Cortex of kidney (tissue), 1 donor: ENCODE measurements around the gene CUBN.
"Not testable (repeated sequence)": the region's sequence is repeated elsewhere in the genome, so short reads cannot be mapped to it uniquely, and the experiment has no call there.

Experiments
- DNase-seq: peaks from one replicate; lab custom pipeline; 2025; lab: John Stamatoyannopoulos, UW

CUBN gene

DNA sequence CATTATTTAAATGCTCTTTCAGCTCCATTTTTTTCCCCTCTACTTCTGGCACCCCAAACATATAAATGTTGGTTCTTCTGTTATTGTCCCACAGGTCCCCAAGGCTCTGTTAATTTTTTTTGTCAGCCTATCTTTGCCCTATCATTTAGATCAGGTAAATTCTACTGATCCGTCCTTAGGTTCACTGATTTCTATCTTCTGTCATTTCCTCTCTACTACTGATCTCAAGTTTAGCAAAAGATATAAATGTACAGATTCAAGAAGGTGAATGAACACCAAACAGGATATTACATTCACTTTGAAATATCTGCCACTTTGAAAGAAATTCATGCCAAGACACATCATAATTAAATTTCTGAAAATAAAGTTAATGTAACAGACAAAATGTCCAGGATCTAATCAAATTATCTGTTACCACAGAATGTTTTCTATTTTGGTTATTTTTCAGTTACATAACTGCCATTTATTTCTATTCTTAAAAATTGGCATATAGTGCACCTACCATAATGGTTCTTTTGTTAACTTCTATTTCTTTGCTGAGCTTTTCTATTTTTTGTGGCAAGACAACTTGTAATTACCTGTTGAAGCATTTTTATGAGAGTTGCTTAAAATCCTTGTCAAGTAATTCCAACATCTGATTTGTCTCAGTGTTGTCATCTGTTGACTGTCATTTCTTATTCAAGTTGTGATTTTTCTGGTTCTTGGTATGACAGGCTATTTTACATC lies 12.1 kb upstream of the CUBN start:
- DNase-seq, result no peak

DNA sequence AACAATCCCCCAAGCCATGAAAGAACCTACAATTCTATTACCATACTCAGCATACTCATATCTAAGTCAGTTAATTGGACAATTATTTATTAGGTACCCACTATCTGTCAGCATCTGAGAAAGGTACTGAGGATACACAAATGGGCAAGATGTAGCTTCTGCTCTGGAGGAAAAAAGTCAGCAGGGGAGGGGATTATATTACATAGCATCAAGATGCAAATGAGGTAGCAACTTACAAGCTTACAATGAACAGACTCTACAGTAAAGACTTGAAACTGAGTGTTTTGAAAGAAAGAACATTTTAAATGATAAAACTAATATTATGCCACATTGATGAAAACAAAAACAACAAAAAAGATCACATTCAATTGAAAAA lies 10.8 kb upstream of the CUBN start:
- no peak for DNase-seq

DNA sequence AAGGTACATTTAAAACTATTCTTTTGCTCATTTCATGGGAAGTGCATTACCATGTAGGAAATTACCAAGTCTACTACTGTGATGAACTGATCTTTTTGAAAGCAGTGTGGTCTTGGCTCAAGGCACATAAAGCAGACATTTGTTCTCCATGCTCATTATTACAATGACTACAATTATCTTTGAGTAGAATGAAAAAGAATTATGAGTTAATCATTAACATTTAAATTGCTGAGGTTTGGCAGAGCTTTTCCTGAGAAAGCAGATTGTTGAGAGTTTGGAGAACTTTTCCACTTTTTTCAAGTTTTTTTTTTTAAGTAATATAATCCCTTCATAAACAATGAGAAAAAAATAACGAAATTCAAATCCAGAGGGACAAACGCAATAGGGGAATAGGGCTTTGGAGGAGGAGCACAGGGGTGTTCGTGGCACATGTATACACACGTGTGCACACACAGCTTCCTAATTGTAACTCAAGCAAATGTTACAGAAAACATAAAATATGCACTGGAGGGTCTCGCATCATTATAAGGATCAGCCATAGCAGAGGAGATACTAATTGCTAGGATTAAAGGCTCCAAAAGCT lies 8.9 kb upstream of the CUBN start:
- no peak for DNase-seq

DNA sequence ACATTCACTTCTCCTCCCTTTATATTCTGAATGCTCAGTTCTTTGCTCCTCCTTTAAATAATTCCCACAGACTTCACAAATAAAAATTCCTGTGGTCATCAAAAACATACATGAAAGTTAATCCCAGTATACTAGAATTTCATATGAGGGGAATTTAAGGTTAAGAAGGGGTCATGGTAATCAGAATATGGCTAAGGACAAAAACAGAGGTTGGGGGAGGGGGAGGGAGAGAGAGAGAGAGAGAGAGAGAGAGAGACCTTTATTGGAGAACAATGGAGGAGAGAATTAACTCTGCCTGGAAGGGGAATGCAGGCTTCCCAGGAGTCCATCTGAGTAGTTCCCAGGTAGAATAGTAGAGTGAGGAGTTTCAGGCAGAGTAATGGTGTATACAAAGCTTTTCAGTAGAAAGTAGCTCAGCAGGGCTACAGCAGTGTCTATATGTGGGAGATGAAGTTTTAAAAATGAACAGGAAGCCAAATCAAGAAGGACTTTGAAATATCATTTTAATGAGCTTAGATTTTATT lies 5.2 kb upstream of the CUBN start:
- DNase-seq, result no peak

DNA sequence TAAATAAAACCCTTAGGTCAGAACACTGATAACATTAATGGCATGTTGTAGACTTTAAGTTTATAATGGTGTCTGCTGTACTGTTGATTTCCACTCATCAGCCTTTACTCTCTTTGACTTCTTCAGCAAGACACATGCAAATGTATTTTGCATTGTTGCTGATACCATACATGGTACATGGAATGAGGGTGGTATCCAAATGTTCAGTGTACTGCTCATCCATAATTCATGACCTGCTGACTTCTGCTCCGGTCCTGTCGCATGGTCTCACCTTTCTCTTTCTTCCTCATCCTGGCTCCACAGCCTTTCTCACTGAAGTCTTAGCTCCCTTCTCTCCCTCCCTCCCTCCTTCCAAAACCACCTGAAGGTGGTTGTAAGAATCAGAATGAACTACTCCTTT lies 4.7 kb upstream of the CUBN start:
- DNase-seq, result no peak

DNA sequence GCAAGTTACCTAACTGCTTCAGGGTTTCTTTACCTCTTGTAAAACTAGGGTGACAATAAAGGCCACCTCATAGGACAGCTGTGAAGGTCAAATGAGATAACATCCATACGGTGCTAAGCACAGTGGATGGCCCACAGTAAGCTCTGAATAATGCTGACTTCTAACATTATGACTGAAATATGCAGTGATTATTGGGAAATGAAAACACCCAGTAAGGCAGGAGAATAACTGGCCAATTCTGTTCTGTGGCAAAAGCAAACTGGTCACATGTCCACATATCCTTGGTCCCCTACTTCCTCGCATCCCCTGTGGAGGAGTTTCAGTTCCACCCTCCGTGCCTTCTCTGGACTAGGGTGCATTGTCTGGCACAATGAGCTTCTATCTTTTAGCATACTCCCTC lies 1.4 kb downstream of the CUBN start:
- DNase-seq, result no peak

DNA sequence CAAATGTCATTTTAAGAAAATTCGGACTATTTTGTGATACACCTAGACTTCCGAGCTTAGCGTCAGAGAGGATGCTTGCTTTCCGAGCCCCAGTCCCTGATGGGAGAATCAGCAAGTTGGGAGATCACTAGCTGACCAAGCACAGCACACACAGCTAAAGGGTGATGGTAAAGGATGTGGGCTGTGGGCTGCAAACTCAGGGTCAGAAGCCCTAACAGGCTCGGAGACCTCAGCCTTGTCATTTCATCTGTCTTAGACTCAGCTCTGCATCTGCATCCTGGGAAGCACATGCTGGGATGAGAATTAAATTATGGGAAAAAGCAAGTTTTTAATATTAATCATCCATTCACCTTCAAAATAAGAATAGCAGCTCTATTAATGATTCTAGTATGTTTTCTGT lies 3.3 kb downstream of the CUBN start:
- no peak for DNase-seq

DNA sequence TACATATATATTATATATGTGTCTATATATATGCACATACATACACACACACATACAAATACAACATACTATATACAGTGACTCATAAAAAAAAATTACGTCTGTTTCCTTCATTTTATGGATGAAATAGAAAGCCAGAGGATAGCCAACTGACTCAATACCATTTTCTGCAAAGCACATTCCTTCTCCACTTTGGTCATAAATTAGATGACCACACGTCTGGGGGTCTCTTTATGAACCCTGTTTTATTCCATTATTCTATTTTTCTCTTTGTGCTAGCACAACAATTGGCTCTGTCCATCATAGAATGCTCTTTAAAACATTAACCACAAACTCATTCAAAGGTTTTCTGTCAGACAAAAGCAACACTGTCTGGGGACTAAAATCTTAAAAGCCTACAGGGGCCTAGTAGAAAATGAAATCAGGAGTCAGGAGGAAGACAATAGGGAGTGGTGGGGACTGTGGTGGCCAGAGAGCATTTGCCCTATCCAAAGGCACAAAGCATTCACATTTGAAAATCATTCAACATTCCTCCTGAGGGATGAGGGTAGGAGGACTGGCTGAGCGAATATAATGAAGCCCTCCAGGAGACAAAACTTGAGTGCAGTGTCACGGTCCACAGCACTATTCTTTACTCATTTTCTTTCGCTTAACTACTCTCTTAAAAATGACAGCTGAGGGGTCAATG lies 4.3 kb downstream of the CUBN start:
- DNase-seq, result no peak

DNA sequence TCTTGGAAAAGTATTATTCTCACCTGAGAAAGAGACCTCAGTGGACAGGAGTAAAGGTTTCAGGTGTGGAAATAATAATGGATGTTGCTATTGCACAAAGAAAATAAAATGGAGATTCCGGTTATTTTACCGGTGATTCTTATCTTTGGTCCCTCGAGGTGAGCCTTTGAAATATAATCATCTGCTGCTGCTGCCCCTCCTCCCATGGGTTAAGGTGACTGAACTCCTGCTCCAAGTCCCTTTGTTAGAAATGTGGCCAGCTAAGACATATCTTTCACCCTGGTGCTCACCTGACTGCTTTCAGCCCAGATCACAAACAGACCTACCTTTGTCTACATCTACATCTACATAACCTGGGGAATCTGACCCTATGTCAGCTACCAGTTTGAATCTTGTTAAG lies 5.7 kb downstream of the CUBN start:
- DNase-seq, result no peak

DNA sequence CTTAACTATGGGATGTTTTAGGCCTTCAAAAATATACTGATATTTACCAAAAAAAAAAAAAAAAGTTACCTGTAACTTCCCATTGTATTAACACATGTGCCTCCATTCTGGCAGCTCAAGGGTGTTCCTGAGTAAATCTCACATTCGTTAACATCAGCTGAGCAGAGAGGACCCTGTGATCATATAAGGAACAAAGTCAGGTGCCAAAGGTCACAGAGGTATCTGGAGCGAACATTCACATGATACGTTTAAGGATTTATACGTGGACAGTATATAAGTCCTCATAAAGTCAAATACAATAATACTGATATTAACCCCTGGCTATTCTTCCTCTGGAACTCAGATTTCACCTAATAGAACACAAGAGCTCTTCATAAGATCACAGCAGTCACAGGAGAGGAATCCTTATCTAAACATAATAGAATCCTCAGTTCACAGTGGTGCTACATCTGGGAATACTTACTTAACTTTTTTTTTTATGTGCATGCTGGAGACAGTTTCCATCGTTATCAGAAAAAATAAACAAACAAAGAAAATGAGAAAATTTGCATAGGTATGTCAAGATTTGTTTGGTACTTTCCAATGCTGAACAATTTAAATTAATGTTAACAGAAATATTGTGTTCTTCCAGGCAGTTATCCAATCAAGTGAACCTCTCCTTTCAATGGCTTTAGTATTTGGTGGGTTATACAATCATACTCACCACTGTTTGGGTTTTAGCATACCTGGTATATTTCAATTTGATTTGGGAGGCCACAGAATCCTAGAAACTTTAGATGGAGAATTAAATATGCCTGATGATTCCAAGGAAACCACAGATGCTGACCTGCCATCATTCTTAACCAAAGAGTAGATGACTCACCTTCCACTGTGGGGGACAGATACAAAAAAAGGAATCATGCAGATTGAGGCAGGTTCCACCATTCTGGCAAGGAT lies 6.6 kb downstream of the CUBN start:
- DNase-seq, result no peak

DNA sequence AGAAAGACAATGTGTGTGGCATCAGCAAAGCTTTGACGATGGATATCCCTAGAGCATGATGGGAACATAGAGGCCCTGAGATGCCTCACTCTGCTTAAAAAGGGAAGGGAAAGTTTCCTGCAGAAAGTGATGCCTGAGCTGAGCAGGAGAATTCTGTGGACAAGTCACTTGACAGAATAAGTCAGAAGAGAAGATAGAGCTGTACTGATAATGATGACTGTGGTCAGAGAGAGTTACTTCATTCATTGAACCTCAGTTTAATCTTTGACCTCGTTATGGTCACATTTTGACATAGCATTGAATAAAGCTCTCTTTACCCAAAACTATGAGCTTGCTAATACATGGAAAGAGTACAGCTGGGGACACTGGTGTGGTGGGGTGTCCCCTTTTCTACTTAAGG lies 7.6 kb downstream of the CUBN start:
- DNase-seq, result no peak

DNA sequence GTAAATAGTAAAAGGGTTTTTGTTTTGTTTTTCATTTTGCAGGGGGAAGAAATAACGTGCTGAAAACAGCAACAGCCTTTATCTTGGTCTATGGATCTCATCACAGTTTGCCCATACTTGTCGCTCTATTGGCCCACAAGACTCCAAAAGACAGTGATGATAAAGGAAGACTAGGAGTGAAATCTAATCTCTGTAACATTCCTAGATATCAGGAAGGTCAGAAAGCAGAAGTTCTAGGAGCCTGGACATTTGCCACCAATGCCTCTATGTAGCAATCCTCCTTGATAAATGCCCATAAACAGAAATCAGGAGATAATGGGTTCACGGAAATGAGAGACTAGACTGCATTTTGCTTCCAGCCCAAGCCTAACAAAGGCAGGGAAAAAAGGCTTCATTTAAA lies 8.9 kb downstream of the CUBN start:
- DNase-seq, result no peak

DNA sequence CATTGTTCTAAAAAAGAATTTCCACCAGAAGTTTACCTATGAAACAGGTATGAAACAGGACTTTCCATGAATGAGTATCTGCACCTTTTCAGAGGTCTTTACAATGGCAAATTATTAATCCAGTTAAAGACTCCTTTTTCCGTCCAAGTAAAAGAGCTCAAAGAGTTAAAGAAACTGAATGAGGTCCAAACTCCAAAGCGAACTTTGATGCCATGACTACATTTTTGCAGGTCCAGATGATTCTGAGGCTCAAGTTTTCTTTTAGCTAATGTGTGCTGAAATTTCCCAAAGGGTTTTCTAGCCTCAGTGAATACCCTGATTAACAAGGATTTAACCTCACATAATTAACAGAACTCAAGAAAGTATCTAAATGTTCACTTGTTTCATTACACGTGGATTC lies 9.8 kb downstream of the CUBN start:
- no peak for DNase-seq

DNA sequence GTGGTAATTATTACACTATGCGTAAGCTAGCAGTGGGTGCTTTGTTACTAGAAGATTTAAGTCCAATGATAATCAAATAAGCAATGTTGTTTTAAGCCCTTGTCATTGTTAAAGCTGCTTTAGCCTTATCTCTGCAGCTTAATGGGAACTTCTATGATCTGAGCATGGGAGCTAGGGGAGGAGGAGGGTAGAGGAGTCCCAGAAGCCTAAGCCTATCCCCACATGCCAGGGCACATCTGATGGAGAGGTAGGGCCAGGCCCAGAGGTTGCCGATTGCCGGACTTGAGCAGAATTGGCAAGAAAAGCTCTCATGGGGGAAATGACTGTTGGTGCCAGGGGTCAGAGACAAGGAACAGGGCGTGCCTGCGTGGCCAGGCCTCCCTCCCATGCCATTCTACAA lies 13.4 kb downstream of the CUBN start:
- DNase-seq, result no peak

DNA sequence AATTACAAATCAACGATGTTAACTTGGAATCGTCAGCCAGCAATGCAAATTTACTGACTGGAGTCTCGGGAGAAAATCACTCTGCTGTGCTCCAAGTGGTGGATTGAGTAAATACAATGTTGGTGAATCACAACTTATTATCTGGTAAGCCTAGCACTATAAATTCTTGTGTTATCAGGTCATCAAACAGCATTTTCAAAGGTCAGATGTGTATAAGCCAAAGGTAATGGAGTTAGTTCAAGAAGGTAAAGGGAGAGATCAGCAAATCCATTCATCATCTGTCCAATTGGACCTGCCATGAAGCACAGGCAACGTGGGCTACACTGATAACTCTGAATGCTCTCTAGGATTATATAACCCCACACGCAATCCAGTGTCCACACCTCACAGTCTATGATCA lies 13.9 kb downstream of the CUBN start:
- DNase-seq, result no peak

DNA sequence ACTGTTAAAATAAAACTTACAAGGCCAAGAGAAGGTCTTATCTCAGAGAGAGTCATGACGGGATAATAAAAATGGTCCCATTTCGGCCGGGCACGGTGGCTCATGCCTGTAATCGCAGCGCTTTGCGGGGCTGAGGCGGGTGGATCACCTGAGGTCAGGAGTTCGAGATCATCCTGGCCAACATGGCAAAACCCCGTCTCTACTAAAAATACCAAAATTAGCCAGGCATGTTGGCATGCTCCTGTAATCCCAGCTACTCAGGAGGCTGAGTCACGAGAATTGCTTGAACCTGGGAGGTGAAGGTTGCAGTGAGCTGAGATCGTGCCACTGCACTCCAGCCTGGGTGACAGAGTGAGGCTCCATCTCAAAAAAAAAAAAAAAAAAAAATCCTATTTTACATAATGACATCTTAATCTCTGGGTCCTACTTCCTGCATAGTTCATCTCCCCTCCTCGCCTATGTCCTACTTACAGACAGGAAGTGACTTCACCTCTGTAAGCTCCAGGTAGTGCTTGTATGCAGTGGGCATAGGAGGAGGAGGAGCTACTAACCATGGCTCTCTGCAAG lies 14.7 kb downstream of the CUBN start:
- DNase-seq, result not testable (repeated sequence)

DNA sequence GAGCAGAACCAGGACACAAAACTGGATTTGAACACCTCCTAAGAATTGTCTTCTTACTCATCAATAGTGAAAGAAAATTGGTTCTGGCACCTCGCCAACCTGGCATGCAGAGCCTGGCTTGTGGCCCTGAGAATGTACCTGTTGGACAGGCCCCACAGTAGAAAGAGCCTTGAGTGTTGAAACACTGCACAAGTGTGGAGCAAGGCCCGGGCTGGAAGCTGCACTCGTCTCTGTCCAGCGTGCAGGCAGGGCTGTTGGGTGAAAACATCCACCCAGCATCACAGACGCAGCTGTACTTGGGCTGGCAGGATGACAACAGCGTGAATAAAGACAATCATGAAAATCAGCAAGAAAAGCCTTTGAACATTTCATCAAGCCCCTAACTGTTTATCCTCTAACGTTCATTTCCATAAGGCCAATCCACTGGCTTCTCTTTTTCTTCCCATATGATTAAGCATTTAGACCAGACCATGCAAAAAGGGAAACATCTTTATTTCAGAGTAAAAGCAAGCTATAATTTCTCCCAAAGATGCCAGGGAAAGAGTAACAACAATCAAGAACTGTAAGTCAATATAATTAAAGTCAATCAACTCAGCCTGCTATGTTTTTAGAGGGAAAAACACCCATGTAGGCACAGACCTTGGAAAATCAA lies 15.6 kb downstream of the CUBN start:
- no peak for DNase-seq

DNA sequence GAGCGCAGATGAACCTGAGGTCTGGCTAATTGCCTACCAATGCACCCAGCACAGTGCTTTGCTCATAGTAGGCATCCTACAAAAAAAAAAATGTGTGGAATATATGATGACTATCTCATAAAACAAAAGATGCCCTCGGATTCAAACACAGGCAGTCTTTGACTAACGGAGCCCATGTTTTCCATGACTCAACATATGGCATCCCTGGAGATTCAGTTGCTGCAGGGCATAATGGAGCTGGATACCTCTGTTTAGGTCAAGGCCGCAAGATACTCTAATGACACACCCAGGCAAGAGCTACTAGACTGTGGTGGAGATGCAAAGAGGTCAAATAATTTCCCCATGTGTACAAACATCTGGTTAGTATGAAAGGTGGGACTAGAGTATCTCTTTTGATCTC lies 16.3 kb downstream of the CUBN start:
- DNase-seq, result no peak

DNA sequence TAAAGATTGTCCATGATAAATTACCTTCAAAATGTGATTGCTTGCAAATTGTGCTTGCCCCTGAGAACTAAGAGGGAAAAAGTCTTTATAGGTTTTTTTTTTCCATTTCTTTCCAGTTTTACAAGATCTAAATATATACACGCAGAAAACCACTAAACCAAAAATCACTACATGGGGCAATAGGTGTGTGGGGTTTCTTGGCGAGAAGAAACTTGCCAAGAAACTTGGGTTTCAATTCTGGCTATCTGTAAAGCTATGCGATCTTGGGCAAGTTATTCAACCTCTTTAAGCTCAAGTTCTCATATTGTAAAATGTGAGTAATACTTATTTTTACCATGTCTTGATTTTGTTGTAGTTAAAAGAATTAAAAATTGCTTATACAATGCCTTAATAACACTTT lies 17.0 kb downstream of the CUBN start:
- no peak for DNase-seq

DNA sequence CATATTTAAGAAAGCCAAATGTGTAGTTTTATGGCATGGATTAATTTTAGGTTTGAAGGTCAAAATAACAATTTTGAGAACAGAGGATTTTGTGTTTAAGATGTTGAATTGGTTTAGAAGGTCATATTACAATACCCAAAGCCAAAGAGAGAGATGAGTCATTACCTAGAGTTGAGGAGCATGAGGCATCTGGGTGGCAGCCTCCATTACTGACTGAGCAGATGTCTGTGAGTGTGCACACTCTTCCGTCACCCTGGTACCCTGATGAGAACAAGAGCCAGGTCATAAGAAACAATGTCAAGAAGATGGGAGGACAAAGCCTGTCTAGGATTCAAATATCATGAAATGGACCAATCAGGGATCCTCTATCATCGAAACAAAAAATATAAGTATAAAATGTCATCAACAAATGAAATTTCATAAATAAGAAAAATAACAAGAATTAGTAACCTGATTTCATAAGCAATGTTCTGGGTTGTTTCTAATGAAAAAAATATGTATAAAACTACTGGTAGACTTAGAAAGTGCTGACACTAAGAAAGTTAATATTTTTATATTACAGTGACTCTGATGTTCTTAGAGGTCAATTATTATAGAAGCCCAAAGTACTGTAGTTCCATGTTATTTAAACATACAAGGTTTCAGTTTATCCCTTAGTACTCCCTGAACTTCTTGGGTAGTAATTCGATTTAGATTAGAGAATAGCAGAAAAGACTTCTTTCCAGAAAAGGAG lies 20.0 kb downstream of the CUBN start:
- no peak for DNase-seq

DNA sequence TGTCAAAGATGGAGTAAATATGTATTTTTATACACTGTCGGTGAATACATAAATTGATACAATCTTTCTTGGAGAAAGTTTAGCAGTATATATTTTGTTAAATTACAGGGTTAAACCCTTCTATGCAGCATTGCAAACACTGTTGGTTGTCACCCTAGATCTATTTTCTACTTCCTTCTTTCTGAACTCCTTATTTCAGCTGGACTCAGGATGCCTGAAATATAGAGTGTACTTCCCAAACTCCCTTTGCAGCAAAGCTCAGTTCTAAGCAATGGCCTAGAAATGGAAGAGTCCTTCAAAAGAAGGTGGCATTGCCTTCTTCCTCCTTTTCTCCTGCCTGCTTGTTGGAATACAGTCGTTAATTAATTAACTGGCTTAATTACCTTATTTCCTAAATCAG lies 20.6 kb downstream of the CUBN start:
- DNase-seq, result no peak
